Stimulated activated CD8-positive, alpha-beta memory T cell treated with anti-CD3 and anti-CD28 coated beads, Interleukin-12 subunit alpha, Interleukin-12 subunit beta, amount 100 ng/mL, for 24 hours (primary cell): ENCODE measurements around the gene BNIP2.
"Not testable (repeated sequence)": the region's sequence is repeated elsewhere in the genome, so short reads cannot be mapped to it uniquely, and the experiment has no call there.

Experiments used
- DNase-seq: peaks from one replicate; pipeline ENCODE4 v3.0.0-alpha.2; 2020; ENCODE audit errors: extremely low read depth

The BNIP2 gene, protein sequence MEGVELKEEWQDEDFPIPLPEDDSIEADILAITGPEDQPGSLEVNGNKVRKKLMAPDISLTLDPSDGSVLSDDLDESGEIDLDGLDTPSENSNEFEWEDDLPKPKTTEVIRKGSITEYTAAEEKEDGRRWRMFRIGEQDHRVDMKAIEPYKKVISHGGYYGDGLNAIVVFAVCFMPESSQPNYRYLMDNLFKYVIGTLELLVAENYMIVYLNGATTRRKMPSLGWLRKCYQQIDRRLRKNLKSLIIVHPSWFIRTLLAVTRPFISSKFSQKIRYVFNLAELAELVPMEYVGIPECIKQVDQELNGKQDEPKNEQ

DNA sequence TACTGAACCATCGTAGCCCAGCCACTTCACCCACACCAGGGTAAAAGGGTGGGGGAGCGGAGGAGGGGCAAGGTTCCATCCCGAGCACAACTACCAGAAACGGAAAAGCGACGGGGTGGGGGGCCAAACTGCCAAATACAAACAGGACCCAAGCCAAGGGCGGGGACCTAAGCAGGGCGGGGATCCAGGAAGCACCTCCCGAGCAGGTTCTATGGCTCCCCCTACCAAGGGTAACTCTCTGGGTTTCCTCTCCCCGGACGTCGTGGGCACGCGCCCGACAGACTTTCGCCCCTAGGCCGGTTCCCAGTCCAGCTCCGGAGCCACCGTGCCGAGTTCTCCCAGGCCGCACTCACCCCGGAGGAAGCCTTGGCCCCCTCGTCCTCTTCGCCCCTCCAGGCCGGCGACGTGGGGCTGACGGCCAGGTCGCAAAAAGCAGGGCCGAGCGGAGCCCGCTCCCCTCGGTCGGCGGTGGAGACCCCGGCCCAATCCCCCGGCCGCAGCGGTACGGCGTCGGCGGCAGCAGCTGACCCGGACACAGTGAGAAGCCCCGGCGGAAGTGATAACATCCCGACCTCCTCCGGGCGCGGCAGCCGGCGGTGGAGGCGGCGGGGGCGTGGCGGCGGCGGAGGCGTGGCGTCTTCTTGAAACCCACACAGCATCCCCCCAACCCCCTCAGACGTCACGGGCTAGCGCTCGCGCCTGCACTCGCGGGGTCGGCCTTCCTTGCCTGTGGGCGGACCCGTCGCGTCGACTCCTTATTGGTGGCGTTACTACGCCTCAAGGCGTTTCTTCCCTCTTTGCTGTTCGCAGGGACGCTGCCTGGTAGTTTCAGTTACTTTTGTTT is at the start of gene BNIP2:
BNIP2 (minus strand) TSS at position 539 of the 844 bp plus-strand sequence. CDS start 6,863 bp downstream, outside the sequence.
- peak; percentile 95 for DNase-seq

DNA sequence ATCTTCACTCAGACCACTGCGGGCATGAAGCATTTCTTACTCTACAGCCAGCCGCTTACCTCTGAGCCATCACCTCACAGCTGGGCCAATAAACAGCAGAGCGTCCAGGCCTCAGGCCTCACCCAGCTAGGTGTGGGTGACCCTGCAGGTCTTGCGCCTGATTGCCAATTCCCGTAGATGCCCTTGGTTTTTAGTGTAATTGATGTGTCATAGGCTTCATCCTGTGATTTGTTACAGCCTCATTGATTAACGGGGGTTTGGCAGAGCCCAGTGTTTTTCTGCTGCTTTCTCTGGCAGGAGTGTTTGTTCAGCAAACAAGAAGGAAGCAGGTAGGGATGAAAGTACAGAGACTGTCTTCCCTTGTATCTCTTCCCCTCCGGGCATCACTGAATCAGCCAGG is 49.6 kb upstream of the BNIP2 start:
- no peak for DNase-seq

DNA sequence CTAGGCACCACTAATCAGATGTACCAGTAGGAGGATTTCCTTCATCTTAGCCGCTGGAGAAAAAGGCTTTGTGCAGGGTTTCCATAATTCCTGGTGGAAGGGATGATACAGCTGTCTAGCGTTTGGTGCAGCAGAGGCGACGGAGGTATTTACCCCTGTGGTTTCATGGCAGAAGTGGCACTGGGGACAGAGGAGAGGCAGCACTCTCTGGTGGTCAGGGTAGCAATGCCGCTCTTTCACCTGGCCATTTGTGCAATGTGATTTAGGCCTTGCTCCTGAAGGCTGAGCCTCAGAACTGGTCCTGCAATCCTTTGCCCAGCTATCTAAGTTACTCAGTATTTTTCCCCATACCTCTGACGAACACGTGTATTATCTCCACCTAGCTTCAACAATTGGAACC is 47.1 kb upstream of the BNIP2 start:
- no peak for DNase-seq

DNA sequence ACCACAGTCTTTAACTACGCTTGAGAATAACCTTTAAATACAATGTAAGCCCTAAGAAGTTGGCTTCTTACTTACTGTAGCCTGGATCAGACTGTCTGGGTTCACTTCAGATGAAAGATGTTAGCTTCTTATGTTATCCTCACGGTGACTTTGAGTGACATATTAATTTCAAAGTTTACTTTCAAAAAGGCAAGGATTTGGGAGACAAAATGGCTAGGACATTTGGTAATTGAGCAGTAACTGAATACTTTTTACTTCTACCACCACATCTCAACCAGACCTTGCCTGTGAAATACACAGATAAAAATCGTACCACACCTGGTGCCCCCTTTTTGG is 36.0 kb upstream of the BNIP2 start:
- DNase-seq: no peak

DNA sequence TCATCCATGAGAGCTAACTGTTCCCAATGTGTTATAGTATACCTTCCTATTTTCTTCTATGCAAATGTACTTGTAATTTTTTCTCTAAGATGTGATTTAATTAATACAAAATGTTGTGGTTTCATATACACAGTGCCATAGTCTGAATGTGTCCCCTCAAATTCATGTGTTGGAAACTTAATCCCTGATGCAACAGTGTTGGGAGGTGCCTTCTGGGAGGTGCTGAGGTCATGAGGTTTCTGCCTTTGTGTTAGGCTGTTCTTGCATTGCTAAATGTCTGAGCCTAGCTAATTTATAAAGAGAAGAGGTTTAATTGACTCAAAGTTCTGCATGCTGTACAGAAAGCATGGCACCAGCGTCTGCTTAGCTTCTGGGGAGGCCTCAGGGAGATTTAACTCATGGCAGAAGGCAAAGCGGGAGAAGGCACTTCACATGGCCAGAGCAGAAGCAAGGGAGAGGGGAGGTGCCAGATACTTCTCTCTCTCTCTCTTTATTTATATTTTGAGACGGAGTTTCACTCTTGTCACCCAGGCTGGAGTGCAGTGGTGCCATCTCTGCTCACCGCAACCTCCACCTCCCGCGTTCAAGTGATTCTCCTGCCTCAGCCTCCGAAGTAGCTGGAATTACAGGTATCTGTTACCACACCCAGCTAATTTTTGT is 34.7 kb upstream of the BNIP2 start:
- DNase-seq: no peak

DNA sequence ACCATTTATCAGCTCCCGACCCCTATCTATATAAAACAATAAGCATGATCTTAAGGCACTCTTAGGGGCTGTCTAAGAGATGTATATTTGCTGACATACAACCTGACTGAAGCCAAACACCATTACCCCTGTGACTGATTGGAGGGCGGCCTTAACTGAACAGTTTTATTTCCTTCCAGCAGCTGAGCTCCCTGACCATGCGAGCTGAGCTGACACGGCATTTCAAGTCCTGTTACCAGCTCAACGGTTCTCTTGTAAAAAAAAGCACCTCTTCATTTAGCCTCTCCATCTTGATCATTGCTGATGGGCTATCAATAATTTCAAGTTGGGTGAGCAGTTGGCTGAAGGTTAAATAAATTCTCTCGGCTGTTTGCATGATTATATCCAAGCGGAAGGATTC is 33.4 kb upstream of the BNIP2 start:
- no peak for DNase-seq

DNA sequence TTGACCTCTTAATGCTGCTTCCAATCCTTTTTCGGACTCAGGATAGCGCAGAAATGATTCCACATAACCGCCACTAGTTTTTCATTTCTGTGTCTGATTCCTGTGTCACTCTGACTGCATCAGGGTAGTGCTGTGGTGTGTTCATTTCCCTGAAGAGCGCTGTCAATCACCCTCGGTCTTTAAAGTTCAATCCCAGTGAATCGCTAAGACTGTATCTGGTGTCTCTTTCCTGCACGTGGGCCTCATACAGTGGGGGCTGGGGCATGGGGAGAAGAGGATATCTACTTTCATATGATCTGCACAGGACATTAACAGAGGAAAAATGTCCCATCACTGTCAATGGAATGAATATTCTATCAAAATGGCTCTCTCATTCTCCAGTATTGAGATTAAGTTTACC is 32.9 kb upstream of the BNIP2 start:
- DNase-seq: no peak

DNA sequence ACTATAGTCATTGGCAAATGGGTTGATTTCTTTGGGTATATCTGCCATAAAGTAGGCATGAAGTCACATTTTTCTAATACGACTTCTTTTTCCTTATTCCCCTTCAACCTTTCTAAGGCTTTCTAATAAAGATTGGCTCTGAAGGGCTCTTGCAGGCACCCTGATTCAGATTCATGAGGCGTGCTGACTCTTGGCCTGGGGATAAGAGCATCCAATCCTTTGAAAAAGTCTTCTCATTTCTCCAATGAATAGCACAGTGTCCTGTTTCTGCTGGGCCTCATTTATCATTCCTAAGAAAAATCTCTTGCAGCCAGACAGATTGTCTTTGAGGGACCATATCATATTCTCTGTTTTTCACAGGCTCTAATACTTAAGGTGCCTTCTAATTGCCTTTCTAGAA is 32.3 kb upstream of the BNIP2 start:
- DNase-seq: no peak

DNA sequence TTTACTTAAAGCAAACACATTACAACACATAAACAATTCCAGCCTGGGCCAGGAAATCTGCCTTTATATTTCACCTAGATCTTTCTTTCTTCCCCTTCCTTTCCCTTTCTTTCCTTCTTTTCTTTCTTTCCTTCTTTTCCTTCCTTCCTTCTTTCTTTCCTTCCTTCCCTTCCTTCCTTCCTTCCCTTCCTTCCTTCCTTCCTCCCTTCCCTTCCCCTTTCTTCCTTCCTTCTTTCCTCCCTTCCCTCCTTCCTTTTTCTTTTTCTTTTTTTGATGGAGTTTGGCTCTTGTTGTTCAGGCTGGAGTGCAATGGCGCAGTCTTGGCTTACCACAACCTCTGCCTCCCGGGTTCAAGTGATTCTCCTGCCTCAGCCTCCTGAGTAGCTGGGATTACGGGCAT is 24.1 kb upstream of the BNIP2 start:
- no peak for DNase-seq

DNA sequence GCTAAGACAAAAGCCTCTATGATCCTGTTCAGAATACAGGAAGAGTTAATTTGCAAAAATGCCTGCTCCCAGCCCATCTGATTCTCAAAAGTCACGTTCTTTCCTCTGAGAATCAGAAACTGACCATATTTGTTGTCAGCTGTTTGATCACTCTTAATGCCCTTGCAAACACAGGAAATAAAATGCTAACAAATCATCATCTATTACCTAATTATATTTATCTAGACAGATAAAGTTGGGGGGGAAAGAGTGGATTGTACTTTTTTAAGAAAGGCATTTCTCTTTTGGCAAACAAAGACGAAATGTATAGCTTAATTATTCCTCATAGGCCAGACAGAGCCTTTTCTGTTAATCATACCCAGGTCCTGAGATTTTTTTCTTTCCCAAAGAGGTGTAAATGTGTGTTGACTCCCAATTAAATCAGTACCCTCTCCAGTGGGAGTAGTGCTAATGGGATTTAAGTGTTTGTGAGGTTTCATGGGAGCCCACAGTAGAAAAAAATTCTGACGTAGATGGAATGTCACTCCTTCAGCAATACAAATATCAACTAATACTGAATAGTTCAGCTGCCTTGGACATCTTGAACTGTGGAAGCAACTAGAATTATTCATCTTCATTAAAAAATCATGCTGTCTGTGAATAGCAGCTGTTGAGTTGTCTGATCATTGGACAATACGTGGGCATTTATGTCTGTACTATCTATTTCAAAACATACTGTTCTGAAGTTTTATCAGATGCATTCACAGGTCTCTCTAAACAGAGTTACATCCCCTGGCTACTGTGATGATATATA is 22.5 kb upstream of the BNIP2 start:
- DNase-seq: no peak

DNA sequence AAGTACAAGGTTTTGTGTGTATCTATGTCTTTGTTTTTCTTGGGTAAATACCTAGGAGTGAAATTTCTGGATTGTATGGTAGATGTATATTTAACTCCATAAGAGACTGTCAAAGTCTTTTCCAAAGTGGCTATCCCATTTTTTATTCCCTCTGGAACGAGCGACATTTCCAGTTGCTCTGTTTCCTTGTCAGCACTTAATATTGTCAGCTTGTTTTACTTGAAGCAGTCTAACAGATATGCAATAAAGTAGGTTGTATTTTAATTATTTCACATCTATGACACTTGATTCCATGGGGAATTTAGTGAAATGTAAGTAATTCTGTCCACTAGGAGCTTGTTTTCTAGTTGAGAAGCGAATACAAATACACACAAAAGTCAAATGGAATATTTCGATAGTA is 18.5 kb upstream of the BNIP2 start:
- DNase-seq: no peak

DNA sequence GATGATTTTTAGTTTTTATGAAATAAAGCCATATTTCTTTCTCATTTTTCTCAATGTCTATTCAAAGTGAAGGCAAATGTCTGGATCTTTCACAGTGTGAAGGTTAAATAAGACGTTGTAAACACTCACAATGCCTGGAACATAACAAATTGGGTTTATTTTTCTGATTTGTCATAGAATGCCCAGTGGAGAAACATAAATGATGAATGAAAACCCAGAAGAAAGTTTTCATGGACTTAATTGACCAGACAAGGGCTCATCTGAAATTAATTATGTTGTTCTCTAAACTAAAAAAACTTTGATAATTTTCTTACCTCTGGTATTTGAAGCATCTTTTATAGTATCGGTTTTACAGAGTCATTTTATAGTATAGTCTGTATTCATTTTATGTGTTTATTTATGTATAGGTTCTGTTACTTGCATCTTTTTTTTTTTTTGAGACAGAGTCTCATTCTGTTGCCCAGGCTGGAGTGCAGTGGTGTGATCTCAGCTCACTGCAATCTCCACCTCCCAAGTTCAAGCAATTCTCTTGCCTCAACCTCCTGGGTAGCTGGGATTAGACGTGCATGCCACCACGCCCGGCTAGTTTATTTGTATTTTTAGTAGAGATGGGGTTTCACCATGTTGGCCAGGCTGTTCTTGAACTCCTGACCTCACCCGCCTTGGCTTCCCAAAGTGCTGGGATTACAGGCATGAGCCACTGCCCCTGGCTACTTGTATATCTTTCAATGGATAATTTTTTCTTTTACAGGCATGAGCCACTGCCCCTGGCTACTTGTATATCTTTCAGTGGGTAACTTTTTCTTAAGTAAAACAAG is 15.1 kb upstream of the BNIP2 start:
- no peak for DNase-seq

DNA sequence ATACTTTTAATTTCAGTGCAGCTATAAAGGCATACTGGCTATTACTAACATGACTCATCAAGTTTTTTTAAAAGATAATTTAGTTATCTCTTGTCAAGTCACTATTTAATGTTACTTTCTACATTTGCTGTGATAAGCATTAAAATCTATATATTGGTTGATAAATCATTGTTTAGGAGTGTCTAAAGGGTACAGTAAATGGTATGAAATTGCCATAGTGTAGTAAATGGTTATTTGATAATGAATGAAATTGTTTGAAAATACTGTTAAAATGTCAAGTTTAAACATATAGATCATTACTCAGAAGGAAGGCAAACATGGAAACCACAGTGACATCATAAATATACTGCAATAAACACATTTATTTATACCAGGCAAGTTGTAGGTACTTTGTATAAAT is 13.2 kb upstream of the BNIP2 start:
- no peak for DNase-seq

DNA sequence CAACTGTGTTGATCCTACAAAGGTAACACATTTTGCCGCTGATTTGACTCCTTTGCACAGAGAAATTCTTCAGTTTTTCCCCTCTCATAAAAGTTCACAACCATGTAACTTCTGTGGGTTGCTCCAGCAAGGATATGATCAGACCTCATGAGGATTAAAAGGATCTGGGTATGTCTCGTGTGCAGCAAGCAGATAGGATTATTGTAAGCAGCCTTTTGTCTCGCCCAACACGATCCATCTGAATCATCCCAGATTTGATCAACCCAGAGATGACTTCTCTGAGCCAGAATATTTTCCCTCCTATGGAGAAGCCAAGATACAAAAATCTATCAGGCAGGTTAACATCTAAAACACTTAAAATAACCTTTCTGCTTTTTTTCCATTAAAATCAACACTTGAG is 12.8 kb upstream of the BNIP2 start:
- no peak for DNase-seq

DNA sequence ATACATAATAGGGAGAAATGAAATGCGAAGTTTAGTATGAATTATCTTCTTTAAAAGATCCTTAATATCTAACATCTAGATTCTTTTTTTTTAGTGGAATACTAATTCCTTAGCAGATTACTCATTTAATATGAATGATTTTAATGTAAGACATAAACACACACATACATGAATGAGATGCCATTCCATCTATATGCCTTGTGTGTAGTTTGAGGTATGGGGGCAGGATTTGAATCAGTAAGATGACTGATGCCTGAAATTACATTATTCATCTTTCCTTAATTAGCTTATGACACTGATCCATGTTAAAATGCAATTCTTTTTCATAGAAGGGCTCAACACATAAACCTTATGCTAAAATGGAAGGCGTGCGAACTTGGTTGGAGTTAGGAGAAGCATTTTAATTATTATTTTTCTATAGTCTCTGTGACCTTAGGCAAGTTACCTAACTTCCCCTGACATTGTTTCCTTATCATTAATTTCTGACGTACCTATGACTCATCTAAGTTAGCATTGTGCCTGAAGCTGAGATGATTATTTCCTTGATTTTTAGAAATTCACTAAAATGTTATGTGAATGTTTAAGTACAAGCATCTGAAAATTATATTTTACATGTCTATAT is 10.8 kb upstream of the BNIP2 start:
- no peak for DNase-seq

DNA sequence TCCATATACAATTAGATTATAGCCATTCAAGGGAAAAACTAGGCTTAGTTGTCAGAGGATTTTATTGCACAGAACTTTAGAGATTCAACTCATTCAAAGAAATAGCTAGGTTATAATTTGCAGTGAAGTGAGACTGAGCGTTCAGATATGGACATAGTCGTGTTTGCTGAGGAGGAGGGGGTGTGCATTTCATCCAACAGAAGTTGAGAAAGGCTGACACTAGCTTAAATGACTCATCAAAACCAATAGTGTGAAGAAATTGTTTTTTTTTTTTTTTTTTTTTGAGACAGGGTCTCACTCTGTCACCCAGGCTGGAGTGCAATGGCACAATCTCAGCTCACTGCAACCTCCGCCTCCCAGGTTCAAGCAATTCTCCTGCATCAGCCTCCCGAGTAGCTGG is 8.9 kb upstream of the BNIP2 start:
- DNase-seq: not testable (repeated sequence)

DNA sequence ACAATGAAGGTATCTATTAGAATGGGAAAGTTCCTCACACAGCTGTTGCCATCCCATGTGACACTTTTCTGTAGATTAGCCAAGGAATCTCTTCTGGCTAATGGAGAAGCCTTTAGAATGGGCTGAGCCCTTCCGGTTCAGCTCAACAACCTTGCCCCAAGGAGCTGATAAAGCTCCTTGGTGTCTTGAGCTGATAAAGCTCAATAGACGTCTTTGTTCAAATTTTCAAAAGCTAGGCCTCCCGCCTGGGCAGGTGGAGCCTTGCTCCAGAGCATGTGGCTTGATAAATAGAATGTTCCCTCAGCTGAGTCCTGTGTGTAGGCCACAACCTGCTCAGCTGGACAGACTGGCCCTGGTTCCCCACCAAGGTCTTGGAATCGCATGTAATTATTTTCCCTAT is 7.2 kb upstream of the BNIP2 start:
- no peak for DNase-seq

DNA sequence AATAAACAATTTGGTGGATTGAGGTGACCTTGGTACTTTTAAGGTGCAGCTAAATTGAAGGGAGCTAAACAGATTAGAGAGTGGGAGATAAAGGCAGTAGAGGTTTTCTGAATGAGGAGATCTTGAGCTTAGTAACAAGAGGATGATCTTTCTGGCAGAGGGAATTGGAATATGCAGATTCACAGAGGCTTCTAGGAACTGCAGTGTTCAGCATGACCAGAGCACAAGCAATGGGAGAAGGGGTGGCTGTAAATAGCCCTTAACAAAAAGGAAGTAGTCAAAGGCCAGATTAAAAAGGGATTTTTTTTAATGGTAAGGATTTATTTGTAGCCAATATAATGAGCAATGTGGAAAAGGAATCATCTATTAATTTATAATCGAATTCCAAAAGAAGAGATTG is 5.7 kb upstream of the BNIP2 start:
- no peak for DNase-seq

DNA sequence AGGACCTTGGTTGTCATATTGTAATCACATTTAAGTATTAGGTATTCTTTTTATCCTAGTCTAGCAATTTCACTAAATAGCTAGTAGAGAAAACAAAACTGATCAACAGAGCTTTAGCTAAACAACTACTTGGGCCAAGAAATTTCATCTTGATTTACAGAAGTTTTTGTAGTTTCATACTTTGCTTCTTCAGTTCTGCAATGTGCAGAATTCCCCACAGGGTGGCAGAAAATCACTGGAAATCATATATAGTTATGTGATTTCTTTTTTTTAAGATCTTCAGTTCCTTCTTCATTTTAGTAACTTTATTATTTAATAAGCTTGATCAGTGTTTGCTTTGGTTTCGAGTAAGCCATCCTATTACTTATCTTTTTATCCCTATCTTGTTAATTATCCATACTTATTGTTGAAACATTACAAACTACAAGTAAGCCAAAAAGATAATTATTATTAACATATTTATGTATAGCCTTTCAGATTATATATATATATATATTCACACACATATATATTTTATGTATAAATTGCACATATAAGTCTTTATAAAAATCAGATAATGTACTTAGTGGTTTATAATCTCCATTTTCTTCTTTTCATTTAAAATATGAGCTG is 2.2 kb upstream of the BNIP2 start:
- no peak for DNase-seq

DNA sequence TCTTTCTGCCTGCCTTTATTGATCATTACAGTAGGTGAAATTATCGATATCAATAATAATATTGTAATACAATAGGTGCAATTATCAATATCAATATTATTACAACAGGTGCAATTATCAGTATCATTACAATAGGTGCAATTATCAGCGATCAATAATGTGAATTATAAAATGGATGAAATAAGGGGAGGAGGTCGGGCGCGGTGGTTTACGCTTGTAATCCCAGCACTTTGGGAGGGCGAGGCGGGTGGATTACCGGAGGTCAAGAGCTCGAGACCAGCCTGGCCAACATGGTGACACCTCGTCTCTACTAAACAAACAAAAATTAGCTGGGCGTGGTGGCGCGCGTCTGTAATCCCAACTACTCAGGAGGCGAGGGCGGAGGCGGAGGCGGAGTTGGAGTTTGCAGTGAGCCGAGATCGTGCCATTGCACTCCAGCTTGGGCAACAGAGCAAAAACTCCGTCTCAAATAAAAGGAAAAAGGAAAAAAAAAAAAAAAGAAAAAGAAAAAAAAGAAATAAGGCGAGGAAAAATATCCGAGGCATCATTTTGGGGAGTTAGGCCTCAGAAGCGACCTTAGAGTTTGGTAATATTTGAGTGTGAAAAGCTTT is 611 bp upstream of the BNIP2 start:
- DNase-seq: no peak
